Left lung (tissue), 10 donors: ENCODE results near the gene SLC25A14. TPM values are rescaled to one million over a fixed set of nuclear protein-coding genes. Genes with fewer than 3 reads are reported as not detected.
"Not testable (repeated sequence)": the region's sequence is repeated elsewhere in the genome, so short reads cannot be mapped to it uniquely, and the experiment has no call there.

ENCODE experiments used
- ATAC-seq: fragments of 200-7000 bp; cut with Tn5 transposase; one replicate; pipeline ENCODE4 v1.9.1; 2020; ENCODE audit warnings: moderate library complexity
- DNase-seq, 4 donors: peaks; one replicate each; pipeline ENCODE4 v3.0.0-alpha.2; 2013 to 2020
- H3K27ac ChIP-seq, 2 donors: fragments of 200-600 bp; sonication (generic) in 1 of 2; one replicate each; pipeline versions ENCODE4 v1.5.0 to v1.8.0; 2020 to 2021
- H3K27me3 ChIP-seq, 2 donors: fragments of 200-600 bp; sonication (generic) in 1 of 2; one replicate each; pipeline versions ENCODE4 v1.5.0 to v1.8.0; 2020 to 2021
- H3K36me3 ChIP-seq, 2 donors: fragments of 200-600 bp; sonication (generic) in 1 of 2; one replicate each; pipeline versions ENCODE4 v1.5.0 to v1.8.0; 2020 to 2021
- H3K4me1 ChIP-seq, 2 donors: fragments of 200-600 bp; one replicate each; pipeline ENCODE4 v1.8.0; 2021
- H3K4me3 ChIP-seq, 2 donors: fragments of 200-600 bp; sonication (generic) in 1 of 2; one replicate each; pipeline versions ENCODE4 v1.5.0 to v1.8.0; 2020 to 2021; ENCODE audit warnings: mild to moderate bottlenecking in 1 of 2
- H3K9me3 ChIP-seq, 2 donors: fragments of 200-600 bp; sonication (generic) in 1 of 2; one replicate each; pipeline versions ENCODE4 v1.5.0 to v1.8.0; 2020 to 2021
- intact Hi-C, 2 donors: fragments of 100-400 bp; cut with DNase I; formaldehyde crosslinking; loops; one replicate each; pipeline versions ENCODE4 v1.11.2 to v1.14.2; 2022
- polyA plus RNA-seq, 6 donors: library from polyadenylated mRNA; unstranded; fragments of 120-200 nt; gene quantifications; one replicate each; pipeline ENCODE4 v1.2.1, GENCODE V29; 2013; ENCODE audit not compliant: insufficient read length in 6 of 6
- total RNA-seq, 2 donors: library from RNA; stranded (reverse); fragmentation: NEBNext Ultra II Directional; extraction: Animal tissue kit (Norgen Biotek cat#: 25700); gene quantifications; one replicate each; pipeline ENCODE4 v1.2.1, GENCODE V29; 2021
- TF ChIP-seq, protein P1 (sequence below), 2 donors: fragments of 200-600 bp; sonication (generic) in 1 of 2; IDR thresholded peaks; one replicate each; pipeline versions ENCODE4 v1.5.0 to v1.8.0; 2021; ENCODE audit warnings: antibody characterized with exemption in 2 of 2
- donor health status: DM: no; HTN: yes; CAD: no.
- donor health status: DM: no; HTN: no; CAD: no.

SLC25A14 gene
- total and polyA plus RNA-seq, 8 donors: 8.3 to 33.4 (median 26.5) TPM

DNA sequence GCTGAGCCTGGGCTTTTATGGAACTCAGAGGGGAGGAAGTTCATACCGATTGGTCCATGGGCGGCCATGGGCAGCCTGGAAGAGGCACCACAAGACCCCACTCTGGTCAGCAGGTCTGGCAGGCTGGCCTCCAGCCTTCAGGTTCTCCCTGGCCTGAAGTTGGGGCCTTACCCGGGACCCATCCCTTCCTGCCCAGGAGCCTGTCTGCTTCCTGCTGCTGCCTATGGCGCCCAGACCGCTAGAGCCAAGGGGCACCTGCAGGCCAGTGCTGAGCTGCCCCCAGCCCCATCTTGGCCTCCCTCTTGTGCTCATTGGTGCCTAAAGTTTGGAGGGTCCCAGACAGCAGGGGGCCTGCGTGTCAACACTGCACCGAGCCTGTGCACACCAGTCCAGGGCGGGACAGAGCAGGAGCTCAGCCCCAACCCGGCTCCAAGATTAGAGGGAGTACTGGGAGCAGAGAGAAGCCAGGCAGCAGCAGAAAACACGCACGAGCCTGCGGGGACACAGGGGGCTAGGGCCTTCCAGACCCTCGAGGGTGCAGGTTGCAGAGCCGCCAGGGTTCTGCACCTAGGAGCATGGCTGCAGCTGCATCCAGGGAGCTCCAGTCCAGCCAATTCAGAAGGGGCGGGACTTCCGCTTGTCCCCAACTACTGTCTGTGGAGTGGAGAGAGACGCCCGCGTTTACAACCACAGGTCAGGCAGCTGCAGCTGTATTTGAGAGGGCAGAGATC is 40.3 kb upstream of the SLC25A14 start:
- Histone ChIP-seq H3K27me3 (no peaks in the 10 kb centered on the region), H3K36me3 (no peaks in the 10 kb centered on the region), H3K4me1 (no peaks in the 10 kb centered on the region), H3K27ac (no peak overlapping the region), H3K4me3 (no peak overlapping the region), H3K9me3 (no peaks in the 10 kb centered on the region)
- TF ChIP-seq, protein P1, sequence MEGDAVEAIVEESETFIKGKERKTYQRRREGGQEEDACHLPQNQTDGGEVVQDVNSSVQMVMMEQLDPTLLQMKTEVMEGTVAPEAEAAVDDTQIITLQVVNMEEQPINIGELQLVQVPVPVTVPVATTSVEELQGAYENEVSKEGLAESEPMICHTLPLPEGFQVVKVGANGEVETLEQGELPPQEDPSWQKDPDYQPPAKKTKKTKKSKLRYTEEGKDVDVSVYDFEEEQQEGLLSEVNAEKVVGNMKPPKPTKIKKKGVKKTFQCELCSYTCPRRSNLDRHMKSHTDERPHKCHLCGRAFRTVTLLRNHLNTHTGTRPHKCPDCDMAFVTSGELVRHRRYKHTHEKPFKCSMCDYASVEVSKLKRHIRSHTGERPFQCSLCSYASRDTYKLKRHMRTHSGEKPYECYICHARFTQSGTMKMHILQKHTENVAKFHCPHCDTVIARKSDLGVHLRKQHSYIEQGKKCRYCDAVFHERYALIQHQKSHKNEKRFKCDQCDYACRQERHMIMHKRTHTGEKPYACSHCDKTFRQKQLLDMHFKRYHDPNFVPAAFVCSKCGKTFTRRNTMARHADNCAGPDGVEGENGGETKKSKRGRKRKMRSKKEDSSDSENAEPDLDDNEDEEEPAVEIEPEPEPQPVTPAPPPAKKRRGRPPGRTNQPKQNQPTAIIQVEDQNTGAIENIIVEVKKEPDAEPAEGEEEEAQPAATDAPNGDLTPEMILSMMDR (IDR thresholded peaks at IDR 0.05): no peak
- intact Hi-C loops: no loop called here
- DNase-seq: no peak
- ATAC-seq: no peak

DNA sequence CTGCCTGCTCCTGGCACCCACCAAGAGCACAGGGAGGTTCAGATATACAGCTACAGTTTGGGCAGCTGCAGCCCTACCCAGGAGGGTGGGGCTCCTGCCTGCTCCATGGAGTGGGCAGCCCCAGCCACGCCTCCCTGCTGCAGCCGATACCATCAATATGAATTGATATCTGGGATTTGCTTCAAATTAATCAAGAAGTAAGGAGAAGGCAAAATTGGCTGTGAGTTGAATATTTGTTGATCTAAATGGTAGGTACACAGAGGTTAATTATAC is 39.8 kb upstream of the SLC25A14 start:
- Histone ChIP-seq H3K4me3 (no peak overlapping the region), H3K4me1 (no peaks in the 10 kb centered on the region), H3K27me3 (no peaks in the 10 kb centered on the region), H3K36me3 (no peaks in the 10 kb centered on the region), H3K27ac (no peak overlapping the region), H3K9me3 (no peaks in the 10 kb centered on the region)
- intact Hi-C loops: no loop called here
- TF ChIP-seq, protein P1 (IDR thresholded peaks at IDR 0.05): no peak
- DNase-seq (no peak), ATAC-seq (no peak)

DNA sequence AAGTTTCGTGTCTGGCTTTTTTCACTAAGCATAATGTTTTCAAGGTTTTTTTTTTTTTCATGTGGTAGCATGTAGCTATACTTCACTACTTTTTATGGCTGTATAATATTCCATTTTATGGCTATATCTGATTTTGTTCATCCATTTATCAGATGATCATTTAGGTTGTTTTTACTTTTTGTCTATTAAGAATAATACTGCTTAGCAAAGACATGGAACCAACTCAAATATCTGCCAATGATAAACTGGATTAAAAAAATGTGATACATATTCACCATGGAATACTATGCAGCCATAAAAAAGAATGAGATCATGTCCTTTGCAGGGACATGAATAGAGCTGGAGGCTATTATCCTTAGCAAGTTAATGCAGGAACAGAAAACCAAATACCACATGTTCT is 38.3 kb upstream of the SLC25A14 start:
- Histone ChIP-seq H3K4me1 (no peaks in the 10 kb centered on the region), H3K4me3 (no peak overlapping the region), H3K36me3 (no peaks in the 10 kb centered on the region), H3K27me3 (no peaks in the 10 kb centered on the region), H3K9me3 (no peaks in the 10 kb centered on the region), H3K27ac (no peak overlapping the region)
- intact Hi-C loops: no loop called here
- DNase-seq (no peak), ATAC-seq (no peak)
- TF ChIP-seq, protein P1 (IDR thresholded peaks at IDR 0.05): no peak

DNA sequence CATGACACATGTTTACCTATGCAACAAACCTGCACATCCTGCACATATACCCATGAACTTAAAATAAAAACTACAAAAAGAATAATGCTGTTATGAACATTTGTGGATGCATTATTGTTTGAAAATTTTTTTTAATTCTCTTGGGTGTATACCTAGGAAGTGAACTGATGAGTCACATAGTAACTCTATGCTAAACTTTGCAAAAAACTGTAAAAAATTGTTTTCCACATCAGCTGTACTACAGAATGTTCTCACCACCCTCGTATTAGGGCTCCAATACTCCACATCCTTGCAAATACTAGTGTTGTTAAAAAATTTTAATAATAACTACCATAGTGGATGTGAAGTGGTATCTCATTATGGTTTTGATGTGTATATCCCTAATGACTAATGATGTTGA is 37.7 kb upstream of the SLC25A14 start:
- H3K9me3 ChIP-seq: no peaks in the 10 kb centered on the region
- TF ChIP-seq, protein P1 (IDR thresholded peaks at IDR 0.05): no peak
- H3K4me1 ChIP-seq: no peaks in the 10 kb centered on the region
- no peak overlapping the region for H3K27ac ChIP-seq
- no peak overlapping the region for H3K4me3 ChIP-seq
- H3K27me3 ChIP-seq: no peaks in the 10 kb centered on the region
- intact Hi-C loops: no loop called here
- H3K36me3 ChIP-seq: no peaks in the 10 kb centered on the region
- ATAC-seq: no peak
- DNase-seq: no peak

DNA sequence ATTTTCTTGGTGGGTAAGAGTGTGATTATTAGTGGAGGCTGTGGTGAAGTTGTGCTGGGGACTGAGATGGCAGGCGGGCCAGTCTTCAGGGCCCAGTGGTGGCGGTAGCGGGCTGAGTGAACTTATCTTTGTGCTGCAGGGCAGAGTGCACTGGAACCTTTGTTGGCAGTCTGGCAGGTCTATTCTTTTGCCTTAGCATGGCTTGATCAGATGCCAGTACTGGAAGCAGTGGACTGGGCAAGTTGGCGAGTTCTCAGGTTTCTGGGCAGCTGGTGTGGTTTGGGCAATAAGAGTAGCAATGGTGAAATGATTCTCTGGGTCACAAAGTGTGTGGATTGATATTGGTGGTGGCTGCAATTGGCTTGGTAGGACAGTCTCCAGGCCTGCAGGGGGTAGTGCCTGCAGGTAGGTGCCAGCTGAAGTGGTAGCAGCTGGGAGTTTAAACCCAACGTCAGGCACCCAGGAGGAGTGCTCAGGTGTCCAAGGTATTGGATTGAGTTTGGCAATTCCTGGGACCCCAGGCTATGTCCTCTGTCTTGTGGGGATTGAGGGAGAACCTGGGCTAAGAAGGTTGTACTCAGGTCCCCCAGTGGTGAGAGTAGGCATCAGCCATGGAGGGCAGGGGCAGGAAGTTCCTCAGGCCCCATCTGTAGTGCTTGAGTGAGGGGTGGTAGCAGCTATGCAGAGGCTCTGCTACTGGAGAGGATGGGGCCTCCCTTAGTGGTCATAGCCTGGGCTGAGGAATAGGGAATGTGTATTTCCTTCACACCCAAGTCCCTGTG is 34.9 kb upstream of the SLC25A14 start:
- no peak overlapping the region for H3K27ac ChIP-seq
- TF ChIP-seq, protein P1 (IDR thresholded peaks at IDR 0.05): no peak
- intact Hi-C loops: no loop called here
- H3K4me3 ChIP-seq: no peak overlapping the region
- no peaks in the 10 kb centered on the region for H3K36me3 ChIP-seq
- H3K9me3 ChIP-seq: no peaks in the 10 kb centered on the region
- ATAC-seq (no peak), DNase-seq (no peak)
- no peaks in the 10 kb centered on the region for H3K27me3 ChIP-seq
- H3K4me1 ChIP-seq: no peaks in the 10 kb centered on the region

DNA sequence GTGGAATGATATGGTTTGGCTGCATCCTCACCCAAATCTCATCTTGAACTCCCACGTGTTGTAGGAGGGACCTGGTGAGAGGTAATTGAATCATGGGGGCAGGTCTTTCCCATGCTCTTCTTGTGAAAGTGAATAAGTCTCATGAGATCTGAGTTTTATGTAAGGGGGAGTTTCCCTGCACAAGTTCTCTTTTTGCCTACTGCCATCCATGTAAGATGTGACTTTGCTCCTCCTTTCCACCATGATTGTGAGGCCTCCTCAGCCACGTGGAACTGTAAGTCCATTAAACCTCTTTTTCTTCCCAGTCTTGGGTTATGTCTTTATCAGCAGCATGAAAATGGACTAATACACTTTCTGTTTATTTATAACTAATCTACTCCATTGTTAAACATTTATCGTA is 19.8 kb upstream of the SLC25A14 start:
- intact Hi-C loops, ATAC-seq, H3K36me3 ChIP-seq, H3K27ac ChIP-seq, DNase-seq, H3K4me3 ChIP-seq, H3K27me3 ChIP-seq, H3K4me1 ChIP-seq, H3K9me3 ChIP-seq: not testable (repeated sequence)
